GM12892 (cell line): ENCODE results near the gene SPOCK1.

Experiments
- POLR2A ChIP-seq: IDR thresholded peaks from 2 replicates; pipeline ENCODE4 v1.6.1; 2011; ENCODE audit warnings: low read depth, low read length, control low read depth
- POLR2AphosphoS5 ChIP-seq: IDR thresholded peaks from 2 replicates; pipeline ENCODE4 v1.6.1; 2011; ENCODE audit warnings: low read depth, low read length, control low read depth
- TAF1 ChIP-seq: IDR thresholded peaks from 2 replicates; pipeline ENCODE4 v1.6.1; 2011; ENCODE audit warnings: low read depth, mild to moderate bottlenecking, control low read depth, low read length, borderline replicate concordance

DNA sequence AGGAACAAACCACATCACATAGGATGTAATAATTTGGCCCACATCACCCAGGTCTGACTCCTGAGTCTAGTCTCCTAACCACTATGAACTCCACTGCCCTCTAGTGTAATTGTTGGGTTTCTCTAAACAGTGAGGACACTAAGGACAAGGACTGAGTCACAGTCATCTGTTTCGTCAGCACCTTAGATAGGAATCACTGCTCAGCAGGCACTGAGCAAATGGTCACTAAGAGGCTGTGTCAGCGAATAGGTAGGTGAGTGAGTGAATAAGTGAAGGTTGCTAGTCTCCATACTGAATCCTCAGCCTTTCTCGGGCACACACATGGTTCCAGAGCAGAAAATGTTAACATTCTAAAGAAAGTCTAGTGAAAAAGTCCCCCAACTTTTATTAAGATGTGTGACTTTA lies 278.6 kb downstream of the SPOCK1 start:
- TF ChIP-seq POLR2A (no peak), POLR2AphosphoS5 (no peak), TAF1 (no peak)
